T-cell (primary cell): ENCODE measurements around the gene GRIP2. TPM values are rescaled to one million over a fixed set of nuclear protein-coding genes. Genes with fewer than 3 reads are reported as not detected.

Source experiments
- ATAC-seq, 4 experiments: fragments of 200-7000 bp in 3 of 4; fragments of 150-1000 bp in 1 of 4; cut with Tn5 transposase; replicated peaks in 1 of 4; 1 replicate in 3 of 4; 2 replicates in 1 of 4; pipeline ENCODE4 v1.10.0; 2021; ENCODE audit warnings: moderate library complexity in 3 of 4, mild to moderate bottlenecking in 2 of 4, moderate number of reproducible peaks in 1 of 4
- CTCF ChIA-PET, 2 donors: fragments of 300-600 bp; sonication (Branson Sonifier 250); formaldehyde crosslinking; loops; one replicate each; lab custom pipeline; 2022; ENCODE audit warnings: antibody characterized with exemption in 2 of 2; lab: Charles Lee
- POLR2A ChIA-PET, 2 donors: fragments of 300-600 bp; sonication (Branson Sonifier 250); formaldehyde crosslinking; loops; one replicate each; lab custom pipeline; 2022; ENCODE audit warnings: antibody characterized with exemption in 2 of 2; lab: Charles Lee
- DNase-seq, 35 experiments: peaks; one replicate each; pipeline versions ENCODE4 v3.0.0 to v3.0.0-alpha.2; 2013 to 2023
- H3K27ac ChIP-seq: one replicate; pipeline ENCODE4 v1.5.1; 2013; ENCODE audit warnings: low read length
- H3K27me3 ChIP-seq, 2 experiments: replicated peaks in 1 of 2; 1 replicate in 1 of 2; 2 replicates in 1 of 2; pipeline versions ENCODE4 v1.6.1 to v1.7.0; 2013; ENCODE audit warnings: low read length in 1 of 2, mixed read lengths in 1 of 2; ENCODE audit not compliant: control insufficient read depth in 2 of 2, insufficient read depth in 2 of 2; ENCODE audit errors: extremely low read depth in 1 of 2
- H3K36me3 ChIP-seq, 2 donors: 1 replicate in 1 of 2; 2 replicates in 1 of 2; pipeline versions ENCODE4 v1.6.1 to v1.7.0; 2013; ENCODE audit warnings: low read length in 1 of 2; ENCODE audit not compliant: control insufficient read depth in 2 of 2, insufficient read depth in 1 of 2; ENCODE audit errors: extremely low read depth in 1 of 2
- H3K4me1 ChIP-seq, 2 experiments: 1 replicate in 1 of 2; 2 replicates in 1 of 2; pipeline versions ENCODE4 v1.6.1 to v1.7.0; 2013; ENCODE audit warnings: low read length in 2 of 2, mixed read lengths in 1 of 2; ENCODE audit not compliant: insufficient read depth in 2 of 2, control insufficient read depth in 1 of 2; ENCODE audit errors: extremely low read depth in 1 of 2
- H3K4me3 ChIP-seq, 2 donors: 1 replicate in 1 of 2; 2 replicates in 1 of 2; pipeline versions ENCODE4 v1.5.1 to v1.7.0; 2013; ENCODE audit warnings: mild to moderate bottlenecking in 2 of 2, low read length in 1 of 2, moderate library complexity in 1 of 2; ENCODE audit not compliant: control insufficient read depth in 1 of 2; ENCODE audit errors: extremely low read depth in 1 of 2
- H3K9me3 ChIP-seq: 2 replicates; pipeline ENCODE4 v1.7.0; 2013
- H3K27ac Mint-ChIP-seq, 2 donors: one replicate each; pipeline ENCODE4 v1.8.0; 2020 to 2021; ENCODE audit warnings: mild to moderate bottlenecking in 2 of 2, mixed read lengths in 2 of 2
- H3K27me3 Mint-ChIP-seq, 2 donors: one replicate each; pipeline ENCODE4 v1.8.0; 2021 to 2022; ENCODE audit warnings: mixed read lengths in 2 of 2
- H3K36me3 Mint-ChIP-seq: one replicate; pipeline ENCODE4 v1.8.0; 2021; ENCODE audit warnings: mixed read lengths
- H3K4me1 Mint-ChIP-seq, 3 donors: one replicate each; pipeline ENCODE4 v1.8.0; 2020 to 2022; ENCODE audit warnings: mixed read lengths in 3 of 3, mild to moderate bottlenecking in 1 of 3
- H3K4me3 Mint-ChIP-seq, 3 donors: one replicate each; pipeline ENCODE4 v1.8.0; 2020 to 2022; ENCODE audit warnings: mild to moderate bottlenecking in 3 of 3, mixed read lengths in 3 of 3, moderate library complexity in 3 of 3
- H3K9me3 Mint-ChIP-seq, 3 donors: one replicate each; pipeline ENCODE4 v1.8.0; 2020 to 2022; ENCODE audit warnings: mixed read lengths in 3 of 3
- WGBS: methylation state at CpG from one replicate; pipeline ENCODE4 v1.1.5; 2013; ENCODE audit warnings: missing lambda C conversion rate; ENCODE audit not compliant: insufficient coverage; 5-methylcytosine and 5-hydroxymethylcytosine counted together
- total RNA-seq, 35 experiments: library from RNA in 6 of 35; stranded (reverse) in 6 of 35; fragments of 120-200 nt in 1 of 35; gene quantifications; one replicate each; pipeline versions ENCODE4 v1.2.1 to v1.2.4 and lab custom pipeline; 2013 to 2026

Gene GRIP2
- total RNA-seq, 5 donors from 2014 or later (not counting 1 experiment from before 2014, with no cell fraction given): 0.20 TPM; not detected in 4

DNA sequence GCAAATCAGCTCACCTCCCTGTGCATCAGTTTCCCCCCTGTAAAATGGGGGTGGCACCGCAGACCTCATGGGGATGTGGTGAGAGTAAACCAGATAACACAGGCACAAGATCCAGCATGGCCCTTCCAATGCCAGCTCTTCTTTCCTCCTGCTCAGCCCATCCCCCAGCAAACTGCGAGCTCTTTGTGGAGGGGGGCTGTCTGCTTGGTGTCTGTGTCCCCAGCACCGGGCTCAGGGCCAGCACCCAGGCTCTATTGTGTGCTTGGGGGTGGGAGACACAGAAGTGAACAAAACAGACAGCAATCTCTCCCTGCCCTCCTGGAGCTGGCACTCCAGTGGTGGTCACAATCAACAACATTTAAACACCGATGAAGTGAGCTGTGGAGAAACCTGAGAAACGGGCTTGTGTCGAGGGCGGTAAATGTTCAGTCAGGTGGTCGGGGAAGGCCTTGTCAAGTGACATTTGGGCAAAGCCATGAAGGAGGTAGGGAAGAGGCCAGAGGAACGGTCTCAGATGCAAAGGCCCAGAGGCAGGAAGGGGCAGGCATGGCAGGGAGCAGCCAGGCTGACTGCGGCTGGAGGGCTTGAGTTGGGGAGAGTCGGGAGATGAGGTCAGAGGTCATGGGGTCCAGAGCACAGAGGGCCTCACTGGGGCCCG is 28.4 kb downstream of the GRIP2 start:
- Histone ChIP-seq H3K9me3 (no peaks in the 10 kb centered on the region), H3K27ac (no peak overlapping the region), H3K4me3 (no peak overlapping the region), H3K36me3 (no peaks in the 10 kb centered on the region), H3K4me1 (peaks cover 0 to 6% of the 10 kb centered on the region in 2 experiments), H3K27me3 (peaks cover 0 to 20% of the 10 kb centered on the region in 2 experiments)
- Mint-ChIP-seq H3K4me1 (peaks cover 2 to 6% (median 5%) of the 10 kb centered on the region in 3 donors), H3K9me3 (no peaks in the 10 kb centered on the region), H3K27me3 (peaks cover 0 to 2% of the 10 kb centered on the region in 2 donors), H3K27ac (no peak overlapping the region), H3K36me3 (no peaks in the 10 kb centered on the region), H3K4me3 (no peak overlapping the region)
- DNase-seq (no peak), ATAC-seq (no peak)
- CTCF ChIA-PET: no interaction called here
- POLR2A ChIA-PET: no interaction called here
- 81% methylated on average over 10 of the region's 12 CpGs for WGBS

DNA sequence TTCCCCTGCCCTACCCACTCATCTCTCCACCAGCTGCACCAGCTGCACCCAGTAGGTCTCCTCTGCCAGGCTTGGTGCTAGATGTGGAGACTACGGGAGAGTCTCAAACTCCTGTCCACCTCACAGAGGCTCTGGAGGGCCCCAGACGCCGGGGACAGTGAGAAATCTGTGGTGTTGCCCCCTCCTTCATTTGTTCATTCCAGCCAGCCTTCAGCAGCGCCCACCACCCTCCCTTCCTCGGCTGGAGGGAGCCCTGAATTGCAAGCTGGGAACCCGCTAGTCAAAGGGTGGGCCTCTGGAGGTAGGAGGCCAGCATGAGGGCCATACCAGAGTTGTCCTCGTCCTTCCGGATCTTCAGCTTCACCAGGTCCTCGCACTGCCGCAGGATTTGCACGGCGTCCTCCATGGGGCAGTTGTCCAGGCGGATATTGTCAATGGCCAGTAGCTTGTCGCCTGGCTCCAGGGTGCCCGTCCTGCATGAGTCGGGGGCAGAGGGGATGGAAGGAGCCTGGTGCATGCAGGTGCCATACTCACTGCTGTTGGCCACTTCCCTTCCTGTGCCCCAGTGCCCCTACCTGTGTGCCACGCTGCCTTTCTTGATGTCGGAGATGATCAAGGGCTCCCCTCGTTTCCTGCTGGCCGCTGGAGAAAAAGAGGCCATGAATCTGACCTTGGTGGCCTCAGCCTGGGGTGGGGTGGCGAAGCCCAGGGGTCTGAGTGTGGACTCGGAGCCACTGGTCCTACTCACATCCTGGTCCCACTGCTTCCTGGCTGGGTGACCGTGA is 29.1 kb downstream of the GRIP2 start:
- CTCF ChIA-PET: interaction anchor here in 1 of 2 donors (0.6 kb wide), 1 partner anchor 271 kb away, joined by 3 read pairs; no protein-coding TSS in a partner anchor
- ATAC-seq (no peak), DNase-seq (no peak)
- H3K9me3 Mint-ChIP-seq: no peaks in the 10 kb centered on the region
- no peaks in the 10 kb centered on the region for H3K36me3 Mint-ChIP-seq
- POLR2A ChIA-PET: no interaction called here
- peaks cover 0 to 6% of the 10 kb centered on the region in 2 experiments for H3K4me1 ChIP-seq
- H3K4me1 Mint-ChIP-seq: peaks cover 2 to 6% (median 5%) of the 10 kb centered on the region in 3 donors
- H3K4me3 Mint-ChIP-seq: no peak overlapping the region
- WGBS: 88% methylated on average over 19 of the region's 23 CpGs
- peaks cover 0 to 26% of the 10 kb centered on the region in 2 experiments for H3K27me3 ChIP-seq
- no peak overlapping the region for H3K4me3 ChIP-seq
- no peak overlapping the region for H3K27ac Mint-ChIP-seq
- H3K27me3 Mint-ChIP-seq: peaks cover 0 to 6% of the 10 kb centered on the region in 2 donors
- no peaks in the 10 kb centered on the region for H3K9me3 ChIP-seq
- H3K36me3 ChIP-seq: no peaks in the 10 kb centered on the region
- H3K27ac ChIP-seq: no peak overlapping the region

DNA sequence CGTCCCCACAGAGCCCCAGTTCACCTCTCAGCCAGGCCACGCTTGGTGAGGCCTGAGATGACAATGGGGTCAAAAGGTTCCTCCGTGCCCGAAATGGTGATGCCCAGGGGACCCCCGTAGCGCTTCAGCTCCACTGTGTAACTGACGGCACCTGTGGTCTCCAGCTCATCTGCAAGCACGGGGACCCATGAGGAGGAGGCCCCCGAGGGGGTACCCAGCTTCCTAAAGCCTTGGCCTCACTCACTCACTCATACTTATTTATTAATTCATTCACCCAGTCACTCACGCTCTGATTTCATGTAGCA is 30.4 kb downstream of the GRIP2 start:
- POLR2A ChIA-PET: interaction anchor here in 1 of 2 donors (0.5 kb wide), 1 partner anchor 938 kb away, joined by 3 read pairs; no protein-coding TSS in a partner anchor

DNA sequence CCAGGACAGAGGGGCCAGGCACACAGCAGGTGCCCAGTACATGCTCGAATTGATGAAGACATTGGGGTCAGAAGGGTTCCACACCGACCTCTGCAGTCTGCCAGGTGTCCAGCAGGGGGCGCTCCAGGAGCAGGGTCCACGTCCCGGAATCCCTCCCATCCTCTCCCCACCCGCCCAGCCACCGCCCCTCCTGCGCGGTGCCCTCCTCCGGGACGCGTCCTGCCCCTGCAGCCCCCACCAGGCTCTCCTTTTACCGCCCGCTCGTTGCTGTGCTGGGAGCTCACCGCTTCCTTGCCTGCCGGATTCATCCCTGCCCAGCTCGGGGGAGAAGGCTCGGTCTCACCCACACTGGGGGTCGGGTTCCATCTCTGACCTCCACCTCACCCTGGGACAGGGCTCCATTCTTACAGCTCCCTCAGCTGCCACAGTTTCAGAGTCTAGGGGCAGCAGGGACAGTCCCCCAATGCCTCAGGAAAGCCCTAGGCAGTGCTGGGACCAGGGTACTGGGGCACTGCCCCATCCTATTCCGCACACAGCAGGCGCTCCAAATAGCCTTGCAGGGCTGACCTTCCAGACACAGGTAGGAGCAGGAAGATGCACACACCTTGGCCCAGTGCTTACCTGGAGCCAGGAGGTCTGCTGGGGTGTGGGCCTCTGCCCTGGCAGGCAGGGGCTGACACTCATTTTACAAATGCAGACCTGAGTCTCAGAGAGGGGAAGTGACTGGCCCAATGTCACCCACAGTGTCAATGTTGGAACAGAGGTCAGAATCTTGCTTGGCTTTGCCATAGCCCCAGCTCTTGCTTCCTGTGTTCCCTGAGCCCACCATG is 31.0 kb downstream of the GRIP2 start:
- H3K4me1 ChIP-seq: peaks cover 0 to 6% of the 10 kb centered on the region in 2 experiments
- H3K9me3 Mint-ChIP-seq: no peaks in the 10 kb centered on the region
- H3K27me3 Mint-ChIP-seq: peaks cover 6 to 9% of the 10 kb centered on the region in 2 donors
- no peak overlapping the region for H3K4me3 ChIP-seq
- H3K27ac Mint-ChIP-seq: no peak overlapping the region
- DNase-seq (peak in 34 of 35 experiments; percentile 13 to 71 (median 50)), ATAC-seq (peak; percentile 54 to 70 (median 57))
- no peaks in the 10 kb centered on the region for H3K36me3 ChIP-seq
- H3K36me3 Mint-ChIP-seq: no peaks in the 10 kb centered on the region
- CTCF ChIA-PET: interaction anchor here (0.6 to 1.2 kb wide), 8 partner anchors 8 to 815 kb away, joined by 3 to 7 read pairs (median 4); no protein-coding TSS in a partner anchor
- peaks cover 2 to 6% (median 5%) of the 10 kb centered on the region in 3 donors for H3K4me1 Mint-ChIP-seq
- WGBS: 37% methylated on average over 20 of the region's 22 CpGs
- H3K4me3 Mint-ChIP-seq: no peak overlapping the region
- no peak overlapping the region for H3K27ac ChIP-seq
- H3K27me3 ChIP-seq: peaks cover 0 to 34% of the 10 kb centered on the region in 2 experiments
- no peaks in the 10 kb centered on the region for H3K9me3 ChIP-seq
- POLR2A ChIA-PET: interaction anchor here in 1 of 2 donors (0.5 kb wide), 1 partner anchor 937 kb away, joined by 3 read pairs; no protein-coding TSS in a partner anchor

More for the DNA sequence above, 30.4 kb downstream of the GRIP2 start:
- Histone ChIP-seq H3K27me3 (peaks cover 0 to 34% of the 10 kb centered on the region in 2 experiments), H3K36me3 (no peaks in the 10 kb centered on the region), H3K27ac (no peak overlapping the region), H3K4me3 (no peak overlapping the region), H3K4me1 (peaks cover 0 to 6% of the 10 kb centered on the region in 2 experiments), H3K9me3 (no peaks in the 10 kb centered on the region)
- no peak for DNase-seq
- 93% methylated on average over 10 of the region's 10 CpGs for WGBS
- Mint-ChIP-seq H3K4me1 (peaks cover 2 to 6% (median 5%) of the 10 kb centered on the region in 3 donors), H3K36me3 (no peaks in the 10 kb centered on the region), H3K4me3 (no peak overlapping the region), H3K27ac (no peak overlapping the region), H3K9me3 (no peaks in the 10 kb centered on the region), H3K27me3 (peaks cover 3 to 7% of the 10 kb centered on the region in 2 donors)
- no peak for ATAC-seq
- CTCF ChIA-PET: interaction anchor here in 1 of 2 donors (0.7 to 1.1 kb wide), 2 partner anchors 14 to 528 kb away, joined by 3 read pairs; no protein-coding TSS in a partner anchor

- no peak overlapping the region for H3K4me3 ChIP-seq
- H3K9me3 Mint-ChIP-seq: no peaks in the 10 kb centered on the region
- H3K36me3 ChIP-seq: no peaks in the 10 kb centered on the region
- no peaks in the 10 kb centered on the region for H3K36me3 Mint-ChIP-seq
- H3K4me1 Mint-ChIP-seq: peaks cover 2 to 6% (median 5%) of the 10 kb centered on the region in 3 donors
- no peak overlapping the region for H3K27ac Mint-ChIP-seq
- H3K27me3 Mint-ChIP-seq: peaks cover 6 to 9% of the 10 kb centered on the region in 2 donors
- H3K4me3 Mint-ChIP-seq: no peak overlapping the region
- CTCF ChIA-PET: interaction anchor here in 1 of 2 donors (0.6 to 1.2 kb wide), 4 partner anchors 9 to 816 kb away, joined by 3 to 4 read pairs (median 4); no protein-coding TSS in a partner anchor
- no peak for DNase-seq
- peaks cover 0 to 32% of the 10 kb centered on the region in 2 experiments for H3K27me3 ChIP-seq
- POLR2A ChIA-PET: no interaction called here
- ATAC-seq: no peak
- no peak overlapping the region for H3K27ac ChIP-seq
- H3K4me1 ChIP-seq: peaks cover 0 to 6% of the 10 kb centered on the region in 2 experiments
- WGBS: 60% methylated on average over 1 of the region's 3 CpGs
- no peaks in the 10 kb centered on the region for H3K9me3 ChIP-seq
Observed at GRCh38 chr3:14508505-14508819, 31.7 kb downstream of the GRIP2 start.
